ENCODE measurements around the gene WDSUB1. TPM values are rescaled to one million over a fixed set of nuclear protein-coding genes. Genes with fewer than 3 reads are reported as not detected.

WDSUB1 gene
- total RNA-seq, 2 donors from 2014 or later: 2.6 to 5.9 TPM

- intact Hi-C loops (cut with DNase I): no loop called here
- DNase-seq (peak; percentile 30 to 77 (median 54)), ATAC-seq (peak; percentile 86)
- H3K9me3 ChIP-seq: no peaks in the 10 kb centered on the region
- WGBS, 2 donors: 54 to 69% methylated on average over 7 of the region's 7 CpGs
- peaks cover 7% of the 10 kb centered on the region for H3K4me1 ChIP-seq
- H3K27ac ChIP-seq: peak overlapping the region in 3 of 4 donors; percentile 18 to 70 (median 37)
- no peak for TF ChIP-seq CTCF (IDR thresholded peaks at IDR 0.05)
- TF ChIP-seq POLR2A (IDR thresholded peaks at IDR 0.05): no peak
- no peaks in the 10 kb centered on the region for H3K36me3 ChIP-seq (replicated peaks in 1 of 2; ENCODE audit: insufficient read depth in 1 of 2, low read depth in 2 of 2)
- no peak overlapping the region for H3K4me3 ChIP-seq
- H3K27me3 ChIP-seq: no peaks in the 10 kb centered on the region
Observed at GRCh38 chr2:159249990-159250715, 36.4 kb downstream of the WDSUB1 start.

DNA sequence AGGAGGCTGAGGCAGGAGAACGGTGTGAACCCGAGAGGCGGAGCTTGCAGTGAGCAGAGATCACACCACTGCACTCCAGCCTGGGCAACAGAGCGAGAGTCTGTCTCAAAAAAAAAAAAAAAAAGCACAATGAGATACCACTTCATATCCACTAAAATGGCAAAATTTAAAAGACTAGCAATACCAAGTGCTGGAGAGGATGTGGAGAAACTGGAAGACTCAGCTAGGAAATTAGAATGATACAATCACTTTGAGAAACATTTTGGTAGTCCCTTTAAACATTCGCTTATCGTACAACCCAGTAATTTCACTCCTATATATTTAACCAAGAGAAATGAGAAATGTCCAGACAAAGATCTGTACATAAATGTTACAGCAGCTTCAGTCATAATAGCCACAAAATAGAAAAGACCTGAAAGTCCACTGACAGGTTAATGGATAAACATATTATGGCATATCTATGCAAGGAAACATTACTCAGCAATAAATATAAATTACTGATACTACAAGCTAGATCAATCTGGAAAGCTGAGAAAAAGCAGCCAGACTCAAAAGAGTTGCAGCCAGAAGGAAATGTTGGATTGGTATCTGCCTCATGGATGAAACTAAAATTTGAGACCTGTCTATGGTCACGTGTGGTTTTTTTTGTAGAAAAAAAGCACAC is 40.0 kb downstream of the WDSUB1 start:
- Histone ChIP-seq H3K27me3 (no peaks in the 10 kb centered on the region), H3K4me3 (no peak overlapping the region), H3K36me3 (replicated peaks in 1 of 2; ENCODE audit: insufficient read depth in 1 of 2, low read depth in 2 of 2) (no peaks in the 10 kb centered on the region), H3K27ac (no peak overlapping the region), H3K4me1 (peaks cover 7% of the 10 kb centered on the region), H3K9me3 (no peaks in the 10 kb centered on the region)
- DNase-seq (no peak), ATAC-seq (no peak)
- no peak for TF ChIP-seq CTCF (IDR thresholded peaks at IDR 0.05)
- WGBS, 2 donors: 89 to 99% methylated on average over 7 of the region's 7 CpGs
- intact Hi-C loops (cut with DNase I): no loop called here

DNA sequence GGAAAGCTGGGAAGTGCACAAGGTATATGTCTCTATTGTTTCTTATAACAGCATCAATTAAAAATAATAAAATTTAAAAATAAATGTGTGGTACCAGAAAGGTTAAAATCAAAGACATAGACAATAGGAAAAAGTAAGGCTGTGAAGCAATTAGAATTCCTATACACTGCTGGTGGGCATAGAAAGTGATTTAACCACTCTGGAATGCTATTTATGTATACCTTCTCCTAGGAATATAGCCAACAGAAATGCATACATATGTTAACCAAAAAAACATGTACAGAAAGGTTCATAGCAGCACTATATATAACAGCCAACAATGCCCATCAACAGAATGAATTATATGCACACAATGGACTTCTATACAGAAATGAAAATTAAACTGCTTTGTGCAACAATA is 43.0 kb downstream of the WDSUB1 start:
- Histone ChIP-seq H3K27ac (no peak overlapping the region), H3K9me3 (no peaks in the 10 kb centered on the region), H3K36me3 (replicated peaks in 1 of 2; ENCODE audit: insufficient read depth in 1 of 2, low read depth in 2 of 2) (no peaks in the 10 kb centered on the region), H3K4me1 (no peaks in the 10 kb centered on the region), H3K4me3 (no peak overlapping the region), H3K27me3 (no peaks in the 10 kb centered on the region)
- no peak for DNase-seq
- ATAC-seq: no peak
- intact Hi-C loops (cut with DNase I): no loop called here
- TF ChIP-seq CTCF (IDR thresholded peaks at IDR 0.05): no peak
- no peak for TF ChIP-seq POLR2A (IDR thresholded peaks at IDR 0.05)

- peaks cover 5 to 8% of the 10 kb centered on the region in 2 donors for H3K36me3 ChIP-seq (replicated peaks in 1 of 2; ENCODE audit: insufficient read depth in 1 of 2, low read depth in 2 of 2)
- 88% methylated on average over 6 of the region's 6 CpGs for WGBS, 2 donors
- no peak overlapping the region for H3K4me3 ChIP-seq
- TF ChIP-seq POLR2A (IDR thresholded peaks at IDR 0.05): no peak
- TF ChIP-seq CTCF (IDR thresholded peaks at IDR 0.05): no peak
- ATAC-seq: no peak
- H3K9me3 ChIP-seq: no peaks in the 10 kb centered on the region
- intact Hi-C loops (cut with DNase I): no loop called here
- no peaks in the 10 kb centered on the region for H3K27me3 ChIP-seq
- H3K4me1 ChIP-seq: no peaks in the 10 kb centered on the region
- DNase-seq: no peak
- no peak overlapping the region for H3K27ac ChIP-seq
Observed at GRCh38 chr2:159234868-159235267, 51.6 kb downstream of the WDSUB1 start.
